IMR-90 (cell line): ENCODE results near the gene WDR5. TPM values are rescaled to one million over a fixed set of nuclear protein-coding genes. Genes with fewer than 3 reads are reported as not detected.

Experiments
- ATAC-seq: fragments of 200-7000 bp; cut with Tn5 transposase; 2 replicates; pipeline ENCODE4 v1.9.1; 2020; ENCODE audit warnings: low read depth, mild to moderate bottlenecking, moderate library complexity
- BruUV-seq: library from RNA; stranded (reverse); fragments of 400-500 nt; replicated peaks from 2 replicates; lab custom pipeline; 2021; lab: Mats Ljungman, UMichigan
- CTCF ChIA-PET: fragments of 300-600 bp; formaldehyde crosslinking; extraction: SDS; loops from one replicate; lab custom pipeline; 2021; ENCODE audit warnings: antibody characterized with exemption; lab: Yijun Ruan, JAX
- POLR2A ChIA-PET: fragments of 300-600 bp; sonication (Branson Sonifier 250); formaldehyde crosslinking; loops from one replicate; lab custom pipeline; 2022; ENCODE audit warnings: antibody characterized with exemption; ENCODE audit not compliant: unreplicated experiment; lab: Charles Lee
- DNase-seq: peaks from one replicate; pipeline ENCODE4 v3.0.0; 2013
- H2AFZ ChIP-seq: replicated peaks from 2 replicates; pipeline ENCODE3; 2013; ENCODE audit warnings: low read length, mild to moderate bottlenecking; ENCODE audit not compliant: poor library complexity
- H2AK5ac ChIP-seq: 2 replicates; pipeline ENCODE4 v1.6.1; 2013; ENCODE audit warnings: low read depth, low read length, inconsistent platforms
- H2AK9ac ChIP-seq: replicated peaks from 2 replicates; pipeline ENCODE3; 2013; ENCODE audit warnings: mild to moderate bottlenecking, low read depth, low read length, moderate library complexity; ENCODE audit not compliant: poor library complexity
- H2BK120ac ChIP-seq: 2 replicates; pipeline ENCODE4 v1.6.1; 2013; ENCODE audit warnings: low read depth, low read length, inconsistent platforms
- H2BK15ac ChIP-seq: 3 replicates; pipeline ENCODE4 v1.6.1; 2013; ENCODE audit warnings: low read depth, low read length, inconsistent platforms
- H2BK20ac ChIP-seq: 2 replicates; pipeline ENCODE4 v1.6.1; 2013; ENCODE audit warnings: low read depth, mild to moderate bottlenecking, inconsistent platforms, low read length, moderate library complexity
- H2BK5ac ChIP-seq: 2 replicates; pipeline ENCODE4 v1.6.1; 2013; ENCODE audit warnings: mild to moderate bottlenecking, low read depth, low read length, inconsistent platforms; ENCODE audit not compliant: poor library complexity, severe bottlenecking
- H3K14ac ChIP-seq: replicated peaks from 2 replicates; pipeline ENCODE4 v1.6.1; 2013; ENCODE audit warnings: low read depth, low read length, inconsistent platforms
- H3K18ac ChIP-seq: 2 replicates; pipeline ENCODE4 v1.6.1; 2013; ENCODE audit warnings: low read depth, low read length, control low read depth
- H3K23ac ChIP-seq: 2 replicates; pipeline ENCODE4 v1.6.1; 2013; ENCODE audit warnings: low read depth, low read length, inconsistent platforms
- H3K27ac ChIP-seq: 2 replicates; pipeline ENCODE4 v1.5.1; 2013; ENCODE audit warnings: mild to moderate bottlenecking, control low read depth, low read length; ENCODE audit not compliant: insufficient read depth
- H3K27me3 ChIP-seq: 2 replicates; pipeline ENCODE4 v1.6.1; 2013; ENCODE audit warnings: low read length; ENCODE audit not compliant: control insufficient read depth, insufficient read depth
- H3K36me3 ChIP-seq: 2 replicates; pipeline ENCODE4 v1.6.1; 2013; ENCODE audit warnings: low read length, mixed read lengths; ENCODE audit not compliant: control insufficient read depth, insufficient read depth
- H3K4ac ChIP-seq: 2 replicates; pipeline ENCODE4 v1.6.1; 2013; ENCODE audit warnings: low read depth, low read length, inconsistent platforms
- H3K4me1 ChIP-seq: 2 replicates; pipeline ENCODE4 v1.6.1; 2013; ENCODE audit warnings: low read length, mixed read lengths; ENCODE audit not compliant: control insufficient read depth, insufficient read depth
- H3K4me2 ChIP-seq: 2 replicates; pipeline ENCODE4 v1.6.1; 2013; ENCODE audit warnings: low read depth, mild to moderate bottlenecking, control low read depth, low read length, moderate library complexity
- H3K4me3 ChIP-seq: 2 replicates; pipeline ENCODE4 v1.5.1; 2013; ENCODE audit warnings: low read depth, mild to moderate bottlenecking, control low read depth, low read length, moderate library complexity; ENCODE audit not compliant: insufficient read depth
- H3K56ac ChIP-seq: 2 replicates; pipeline ENCODE4 v1.6.1; 2013; ENCODE audit warnings: low read length, inconsistent platforms; ENCODE audit not compliant: insufficient read depth; ENCODE audit errors: extremely low read depth
- H3K79me1 ChIP-seq, 2 experiments: 2 replicates each; pipeline ENCODE4 v1.6.1; 2013; ENCODE audit warnings: low read length in 2 of 2, inconsistent platforms in 1 of 2, low read depth in 1 of 2
- H3K9ac ChIP-seq: 2 replicates; pipeline ENCODE4 v1.6.1; 2013; ENCODE audit warnings: low read depth, low read length, control low read depth
- H3K9me1 ChIP-seq: 2 replicates; pipeline ENCODE4 v1.6.1; 2013; ENCODE audit warnings: low read length, inconsistent platforms; ENCODE audit not compliant: insufficient read depth
- H3K9me3 ChIP-seq: 2 replicates; pipeline ENCODE4 v1.6.1; 2013; ENCODE audit warnings: low read length; ENCODE audit not compliant: control insufficient read depth, insufficient read depth
- H4K20me1 ChIP-seq: 2 replicates; pipeline ENCODE4 v1.6.1; 2013; ENCODE audit warnings: low read length, inconsistent platforms; ENCODE audit not compliant: insufficient read depth
- H4K5ac ChIP-seq: 2 replicates; pipeline ENCODE4 v1.6.1; 2013; ENCODE audit warnings: mild to moderate bottlenecking, low read depth, low read length, control low read depth
- H4K8ac ChIP-seq, 2 experiments: 2 replicates each; pipeline ENCODE4 v1.6.1; 2013; ENCODE audit warnings: low read depth in 2 of 2, low read length in 2 of 2, control low read depth in 1 of 2, inconsistent platforms in 1 of 2
- H4K91ac ChIP-seq: 2 replicates; pipeline ENCODE4 v1.6.1; 2013; ENCODE audit warnings: low read depth, low read length, inconsistent platforms; ENCODE audit not compliant: insufficient read depth
- BHLHE40 ChIP-seq: fragments of 150-350 bp; IDR thresholded peaks from 2 replicates; pipeline ENCODE4 v1.6.1; 2016; ENCODE audit warnings: mild to moderate bottlenecking, low read depth, low read length
- FOS ChIP-seq: fragments of 150-350 bp; IDR thresholded peaks from 2 replicates; pipeline ENCODE4 v1.6.1; 2016; ENCODE audit warnings: low read depth, low read length
- NFE2L2 ChIP-seq: fragments of 150-350 bp; IDR thresholded peaks from 2 replicates; pipeline ENCODE4 v1.6.1; 2016; ENCODE audit warnings: low read depth, mild to moderate bottlenecking, low read length
- RAD21 ChIP-seq: IDR thresholded peaks from 2 replicates; pipeline ENCODE4 v1.6.1; 2012; ENCODE audit warnings: low read length, improper control_type of control experiment
- RFX5 ChIP-seq: IDR thresholded peaks from 2 replicates; pipeline ENCODE4 v1.8.0; 2012; ENCODE audit warnings: low read depth, mild to moderate bottlenecking, low read length, moderate library complexity
- SMC3 ChIP-seq: fragments of 150-350 bp; IDR thresholded peaks from 2 replicates; pipeline ENCODE4 v1.6.1; 2016; ENCODE audit warnings: low read depth, mild to moderate bottlenecking, antibody characterized with exemption, low read length, moderate library complexity
- WGBS, 2 experiments: methylation state at CpG; one replicate each; pipeline versions ENCODE4 v1.1.5 to v1.1.7; 2013; ENCODE audit warnings: missing lambda C conversion rate in 2 of 2; ENCODE audit not compliant: insufficient read length in 1 of 2; ENCODE audit errors: extremely low coverage in 2 of 2; 5-methylcytosine and 5-hydroxymethylcytosine counted together
- dilution Hi-C: fragments of 300-500 bp; cut with HindIII; formaldehyde crosslinking; loops from one replicate; pipeline ENCODE4 v1.14.3; 2018; ENCODE audit warnings: low sequenced_read_pairs; ENCODE audit not compliant: unreplicated experiment
- in situ Hi-C: fragments of 300-500 bp; cut with MboI; formaldehyde crosslinking; loops from 3 replicates; pipeline ENCODE4 v1.14.3; 2019; ENCODE audit warnings: low sequenced_read_pairs, inconsistent platforms, mixed read lengths
- intact Hi-C: fragments of 100-400 bp; cut with micrococcal nuclease; formaldehyde crosslinking; loops from 2 replicates; pipeline ENCODE4 v1.10.0; 2022
- polyA plus RNA-seq, 3 experiments: library from polyadenylated mRNA; depleted of rRNA; stranded (reverse); fragments of >200 nt; gene quantifications; 2 replicates each; pipeline ENCODE4 v1.2.3, GENCODE V29; 2012; ENCODE audit warnings: low replicate concordance in 1 of 3
- total RNA-seq: library from RNA; depleted of rRNA; stranded (reverse); fragments of >200 nt; gene quantifications from 2 replicates; pipeline ENCODE4 v1.2.3, GENCODE V29; 2012
- TF ChIP-seq, protein P1 (sequence below): conservative IDR thresholded peaks from 2 replicates; pipeline ENCODE4 v1.5.1; 2012; ENCODE audit warnings: mild to moderate bottlenecking, low read depth, low read length, improper control_type of control experiment
- TF ChIP-seq, protein P2 (sequence below): fragments of 150-350 bp; IDR thresholded peaks from 2 replicates; pipeline ENCODE4 v1.6.1; 2017; ENCODE audit warnings: mild to moderate bottlenecking, antibody characterized with exemption, low read length, low read depth

WDR5 gene
- total and polyA plus RNA-seq, 2 of the 4 experiments (the other 2 are of a cell fraction), result 18.3 to 26.6 TPM

DNA sequence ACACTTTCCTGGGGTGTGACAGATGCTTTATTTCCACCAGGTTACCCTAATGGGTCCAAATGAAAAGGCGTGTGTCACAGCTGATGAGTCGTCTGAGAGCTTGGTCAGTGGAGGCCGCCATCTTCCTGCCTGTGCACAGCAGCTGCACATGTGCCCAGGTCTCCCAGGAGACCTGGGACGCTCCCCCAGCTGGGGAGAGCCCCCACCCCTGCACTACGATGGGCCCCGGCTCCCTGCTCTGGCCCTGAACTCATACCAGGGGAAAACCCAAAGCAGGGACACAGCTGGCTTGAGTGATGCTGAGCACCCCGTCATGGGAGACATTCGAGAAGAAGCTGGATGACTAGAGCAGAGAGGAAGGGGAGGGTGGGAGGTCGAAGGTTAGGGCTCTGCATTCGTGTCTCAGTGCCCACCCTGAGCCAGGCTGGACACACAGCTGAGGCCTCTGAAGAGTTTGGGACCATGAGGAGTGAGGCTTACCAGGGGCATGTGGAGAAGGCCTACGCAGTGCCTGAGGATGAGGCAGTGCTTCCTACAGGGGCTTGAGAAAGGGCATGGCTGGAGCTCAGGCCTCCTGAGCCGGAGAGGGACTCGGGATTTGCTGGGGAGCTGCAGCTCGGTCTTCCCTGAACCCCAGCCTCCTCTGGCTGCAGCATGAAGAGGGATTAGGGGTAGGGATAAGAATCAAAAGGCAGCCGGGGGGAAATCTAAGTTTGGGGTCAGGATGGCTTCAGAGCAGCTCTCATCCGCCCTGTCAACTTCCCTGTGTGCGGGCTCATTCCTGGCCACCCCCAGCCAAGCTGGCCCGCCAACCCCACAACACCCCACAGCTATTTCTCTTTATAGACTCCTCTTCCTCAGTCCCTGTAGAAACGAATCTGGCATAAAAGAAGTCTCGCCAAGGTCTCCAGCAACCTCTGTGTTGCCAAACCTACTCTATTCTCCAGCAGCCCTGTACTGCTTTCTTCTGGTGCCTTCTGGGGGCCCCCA, 70.7 kb downstream of the WDR5 start:
- ATAC-seq, result no peak
- H3K23ac ChIP-seq, result no peak overlapping the region

More for the DNA sequence above, 70.7 kb downstream of the WDR5 start:
- BruUV-seq, result no TSS peak
- H3K4me3 ChIP-seq, result no peak overlapping the region
- no peak for TF ChIP-seq BHLHE40
- no peak for TF ChIP-seq RFX5
- no peak for TF ChIP-seq FOS
- TF ChIP-seq, protein P1, sequence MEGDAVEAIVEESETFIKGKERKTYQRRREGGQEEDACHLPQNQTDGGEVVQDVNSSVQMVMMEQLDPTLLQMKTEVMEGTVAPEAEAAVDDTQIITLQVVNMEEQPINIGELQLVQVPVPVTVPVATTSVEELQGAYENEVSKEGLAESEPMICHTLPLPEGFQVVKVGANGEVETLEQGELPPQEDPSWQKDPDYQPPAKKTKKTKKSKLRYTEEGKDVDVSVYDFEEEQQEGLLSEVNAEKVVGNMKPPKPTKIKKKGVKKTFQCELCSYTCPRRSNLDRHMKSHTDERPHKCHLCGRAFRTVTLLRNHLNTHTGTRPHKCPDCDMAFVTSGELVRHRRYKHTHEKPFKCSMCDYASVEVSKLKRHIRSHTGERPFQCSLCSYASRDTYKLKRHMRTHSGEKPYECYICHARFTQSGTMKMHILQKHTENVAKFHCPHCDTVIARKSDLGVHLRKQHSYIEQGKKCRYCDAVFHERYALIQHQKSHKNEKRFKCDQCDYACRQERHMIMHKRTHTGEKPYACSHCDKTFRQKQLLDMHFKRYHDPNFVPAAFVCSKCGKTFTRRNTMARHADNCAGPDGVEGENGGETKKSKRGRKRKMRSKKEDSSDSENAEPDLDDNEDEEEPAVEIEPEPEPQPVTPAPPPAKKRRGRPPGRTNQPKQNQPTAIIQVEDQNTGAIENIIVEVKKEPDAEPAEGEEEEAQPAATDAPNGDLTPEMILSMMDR, result no peak
- no peak for TF ChIP-seq RAD21
- TF ChIP-seq, protein P2, sequence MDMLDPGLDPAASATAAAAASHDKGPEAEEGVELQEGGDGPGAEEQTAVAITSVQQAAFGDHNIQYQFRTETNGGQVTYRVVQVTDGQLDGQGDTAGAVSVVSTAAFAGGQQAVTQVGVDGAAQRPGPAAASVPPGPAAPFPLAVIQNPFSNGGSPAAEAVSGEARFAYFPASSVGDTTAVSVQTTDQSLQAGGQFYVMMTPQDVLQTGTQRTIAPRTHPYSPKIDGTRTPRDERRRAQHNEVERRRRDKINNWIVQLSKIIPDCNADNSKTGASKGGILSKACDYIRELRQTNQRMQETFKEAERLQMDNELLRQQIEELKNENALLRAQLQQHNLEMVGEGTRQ, result no peak
- no peak for TF ChIP-seq NFE2L2
- TF ChIP-seq SMC3, result no peak
- no peak overlapping the region for H3K4ac ChIP-seq
- H2BK120ac ChIP-seq, result no peak overlapping the region
- intact Hi-C loops (no loop called here), dilution Hi-C loops (no loop called here), in situ Hi-C loops (no loop called here)
- H2BK5ac ChIP-seq, result no peak overlapping the region
- no peak overlapping the region for H2AK9ac ChIP-seq
- no peak overlapping the region for H2BK15ac ChIP-seq
- H3K27me3 ChIP-seq, result peaks cover 8% of the 10 kb centered on the region
- H4K5ac ChIP-seq, result no peak overlapping the region
- H3K18ac ChIP-seq, result no peak overlapping the region
- peaks cover 2% of the 10 kb centered on the region; the same call in 1 of the 2 replicates for H3K4me1 ChIP-seq
- WGBS, 2 experiments, result 91% methylated on average over 8 of the region's 20 CpGs; no CpG with 5 or more reads in 1 of the 2 experiments
- no peak for DNase-seq
- no peak overlapping the region for H3K56ac ChIP-seq
- no peak overlapping the region for H3K27ac ChIP-seq
- H3K79me1 ChIP-seq, result no peaks in the 10 kb centered on the region
- no peak overlapping the region for H3K9ac ChIP-seq
- no peak overlapping the region for H3K14ac ChIP-seq
- H2AFZ ChIP-seq, result no peak overlapping the region
- peaks cover 5% of the 10 kb centered on the region for H3K9me3 ChIP-seq
- H2BK20ac ChIP-seq, result no peak overlapping the region
- no peak overlapping the region for H2AK5ac ChIP-seq
- H4K20me1 ChIP-seq, result no peaks in the 10 kb centered on the region
- no peaks in the 10 kb centered on the region for H3K36me3 ChIP-seq
- POLR2A ChIA-PET, result interaction anchor here (0.6 to 1.6 kb wide), 2 partner anchors 9 to 21 kb away, joined by 3 to 4 read pairs; no protein-coding TSS in a partner anchor
- H4K8ac ChIP-seq, result no peak overlapping the region
- no peaks in the 10 kb centered on the region for H3K9me1 ChIP-seq
- H4K91ac ChIP-seq, result no peak overlapping the region
- no peak overlapping the region for H3K4me2 ChIP-seq
- CTCF ChIA-PET, result no interaction called here
